Loucy (cell line): ENCODE results near the gene ADCY9.

ENCODE experiments used
- H2AFZ ChIP-seq: fragments of 200-600 bp; sonication (generic); 2 replicates; pipeline ENCODE4 v1.6.0; 2016; ENCODE audit warnings: antibody characterized with exemption, mild to moderate bottlenecking, low read length, moderate library complexity
- H3F3A ChIP-seq: fragments of 200-600 bp; 2 replicates; pipeline ENCODE4 v1.6.0; 2016; ENCODE audit warnings: antibody characterized with exemption, low read depth, mild to moderate bottlenecking
- H3K27me3 ChIP-seq: fragments of 200-600 bp; sonication (generic); 2 replicates; pipeline ENCODE4 v1.6.1; 2014; ENCODE audit warnings: low read length, mild to moderate bottlenecking; ENCODE audit not compliant: insufficient read depth, poor library complexity, severe bottlenecking
- H3K36me3 ChIP-seq: fragments of 200-600 bp; sonication (generic); 2 replicates; pipeline ENCODE4 v1.6.1; 2016; ENCODE audit warnings: low read length; ENCODE audit not compliant: insufficient read depth
- H3K4me1 ChIP-seq: fragments of 200-600 bp; sonication (generic); 2 replicates; pipeline ENCODE4 v1.5.1; 2014; ENCODE audit warnings: low read length, mild to moderate bottlenecking; ENCODE audit not compliant: insufficient read depth, poor library complexity, severe bottlenecking
- H3K4me2 ChIP-seq: fragments of 200-600 bp; sonication (generic); 2 replicates; pipeline ENCODE4 v1.6.0; 2014; ENCODE audit warnings: antibody characterized with exemption, low read length, low read depth, mild to moderate bottlenecking; ENCODE audit not compliant: poor library complexity, severe bottlenecking
- H3K4me3 ChIP-seq: fragments of 200-600 bp; sonication (generic); 2 replicates; pipeline ENCODE4 v1.5.1; 2014; ENCODE audit warnings: low read length, mild to moderate bottlenecking, mixed read lengths; ENCODE audit not compliant: poor library complexity, severe bottlenecking
- H3K79me2 ChIP-seq: fragments of 200-600 bp; sonication (generic); 2 replicates; pipeline ENCODE4 v1.6.1; 2014; ENCODE audit warnings: low read length; ENCODE audit not compliant: insufficient read depth
- H3K9ac ChIP-seq: fragments of 200-600 bp; sonication (generic); 2 replicates; pipeline ENCODE4 v1.6.0; 2014; ENCODE audit warnings: mild to moderate bottlenecking, low read depth, low read length, moderate library complexity; ENCODE audit not compliant: poor library complexity, severe bottlenecking
- H3K9me2 ChIP-seq: fragments of 200-600 bp; sonication (generic); replicated peaks from 2 replicates; pipeline ENCODE4 v1.6.1; 2016; ENCODE audit warnings: low read depth, low read length, mixed read lengths
- H3K9me3 ChIP-seq: fragments of 200-600 bp; sonication (generic); 2 replicates; pipeline ENCODE4 v1.6.1; 2014; ENCODE audit warnings: mild to moderate bottlenecking, antibody characterized with exemption, low read length, low read depth; ENCODE audit not compliant: insufficient read depth
- H4K20me1 ChIP-seq: fragments of 200-600 bp; sonication (generic); 2 replicates; pipeline ENCODE4 v1.6.0; 2014; ENCODE audit warnings: antibody characterized with exemption, low read length, mild to moderate bottlenecking; ENCODE audit not compliant: insufficient read depth, poor library complexity, severe bottlenecking
- EZH2phosphoT487 ChIP-seq: fragments of 200-600 bp; IDR thresholded peaks from 2 replicates; pipeline ENCODE4 v1.6.1; 2018; ENCODE audit warnings: antibody characterized with exemption, mild to moderate bottlenecking, moderate library complexity, borderline replicate concordance
- TF ChIP-seq, protein P1 (sequence below): fragments of 200-600 bp; sonication (generic); conservative IDR thresholded peaks from 2 replicates; pipeline ENCODE4 v1.5.1; 2014; ENCODE audit warnings: mild to moderate bottlenecking, antibody characterized with exemption, low read length

The ADCY9 gene

DNA sequence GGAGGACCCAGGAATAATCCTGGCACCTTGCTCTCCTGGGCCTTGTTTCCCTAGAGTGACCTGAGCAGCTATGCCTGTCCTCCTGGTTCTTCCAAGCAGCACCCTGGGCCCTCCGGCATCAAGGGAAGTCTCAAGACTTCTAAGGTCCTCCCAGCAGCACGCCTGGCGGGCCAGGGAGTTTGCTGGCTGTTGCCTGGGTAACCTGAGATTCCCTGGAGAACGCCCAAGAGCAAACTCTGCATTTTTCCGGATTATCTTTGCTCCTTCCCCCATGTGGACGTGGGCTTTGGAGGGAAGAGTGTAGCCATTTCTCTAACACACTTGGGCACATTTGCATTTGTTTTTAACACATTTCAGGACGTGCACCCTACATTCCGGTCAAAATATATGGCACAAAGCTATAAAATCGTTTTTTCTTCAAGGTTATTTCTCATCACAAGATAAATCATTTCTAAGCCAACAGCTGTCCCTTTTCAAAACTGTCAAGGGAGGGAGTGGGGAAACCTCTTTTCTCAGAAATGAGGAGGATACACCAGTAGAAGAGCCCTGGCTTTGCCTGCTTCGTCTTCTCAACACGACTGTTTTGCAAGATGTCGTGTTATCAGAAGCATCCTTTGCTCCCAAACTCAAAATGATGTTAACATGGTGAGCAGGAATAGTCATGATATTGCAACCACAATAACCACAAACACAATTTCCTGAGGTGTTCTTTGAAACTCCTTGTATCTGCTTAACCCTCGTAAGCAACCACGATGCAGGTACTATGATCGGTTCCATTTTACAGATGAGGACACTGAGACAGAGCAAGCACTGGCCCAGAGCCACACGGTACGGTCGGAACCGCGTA lies 116.5 kb downstream of the ADCY9 start:
- no peaks in the 10 kb centered on the region for H4K20me1 ChIP-seq
- H3K9ac ChIP-seq = no peak overlapping the region
- H3K4me2 ChIP-seq = no peak overlapping the region
- no peaks in the 10 kb centered on the region for H3K9me3 ChIP-seq
- no peaks in the 10 kb centered on the region for H3K4me1 ChIP-seq
- no peak overlapping the region for H3K4me3 ChIP-seq
- no peaks in the 10 kb centered on the region for H3K27me3 ChIP-seq
- no peaks in the 10 kb centered on the region for H3K36me3 ChIP-seq
- no peak overlapping the region for H2AFZ ChIP-seq
- no peaks in the 10 kb centered on the region for H3K9me2 ChIP-seq
- H3F3A ChIP-seq = no peaks in the 10 kb centered on the region
- TF ChIP-seq, protein P1, sequence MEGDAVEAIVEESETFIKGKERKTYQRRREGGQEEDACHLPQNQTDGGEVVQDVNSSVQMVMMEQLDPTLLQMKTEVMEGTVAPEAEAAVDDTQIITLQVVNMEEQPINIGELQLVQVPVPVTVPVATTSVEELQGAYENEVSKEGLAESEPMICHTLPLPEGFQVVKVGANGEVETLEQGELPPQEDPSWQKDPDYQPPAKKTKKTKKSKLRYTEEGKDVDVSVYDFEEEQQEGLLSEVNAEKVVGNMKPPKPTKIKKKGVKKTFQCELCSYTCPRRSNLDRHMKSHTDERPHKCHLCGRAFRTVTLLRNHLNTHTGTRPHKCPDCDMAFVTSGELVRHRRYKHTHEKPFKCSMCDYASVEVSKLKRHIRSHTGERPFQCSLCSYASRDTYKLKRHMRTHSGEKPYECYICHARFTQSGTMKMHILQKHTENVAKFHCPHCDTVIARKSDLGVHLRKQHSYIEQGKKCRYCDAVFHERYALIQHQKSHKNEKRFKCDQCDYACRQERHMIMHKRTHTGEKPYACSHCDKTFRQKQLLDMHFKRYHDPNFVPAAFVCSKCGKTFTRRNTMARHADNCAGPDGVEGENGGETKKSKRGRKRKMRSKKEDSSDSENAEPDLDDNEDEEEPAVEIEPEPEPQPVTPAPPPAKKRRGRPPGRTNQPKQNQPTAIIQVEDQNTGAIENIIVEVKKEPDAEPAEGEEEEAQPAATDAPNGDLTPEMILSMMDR = no peak
- TF ChIP-seq EZH2phosphoT487 = no peak
- H3K79me2 ChIP-seq = no peaks in the 10 kb centered on the region

- no peak for TF ChIP-seq EZH2phosphoT487
- TF ChIP-seq, protein P1 = no peak
- no peaks in the 10 kb centered on the region for H3F3A ChIP-seq
- no peaks in the 10 kb centered on the region for H3K9me2 ChIP-seq
- H3K36me3 ChIP-seq = no peaks in the 10 kb centered on the region
- no peaks in the 10 kb centered on the region for H3K27me3 ChIP-seq
- H3K4me1 ChIP-seq = no peaks in the 10 kb centered on the region
- H3K4me3 ChIP-seq = no peak overlapping the region
- H4K20me1 ChIP-seq = no peaks in the 10 kb centered on the region
- H3K4me2 ChIP-seq = no peak overlapping the region
- H2AFZ ChIP-seq = no peak overlapping the region
- no peaks in the 10 kb centered on the region for H3K79me2 ChIP-seq
- H3K9ac ChIP-seq = no peak overlapping the region
- H3K9me3 ChIP-seq = no peaks in the 10 kb centered on the region
Observed at GRCh38 chr16:3998793-3999478, 117.3 kb downstream of the ADCY9 start.

DNA sequence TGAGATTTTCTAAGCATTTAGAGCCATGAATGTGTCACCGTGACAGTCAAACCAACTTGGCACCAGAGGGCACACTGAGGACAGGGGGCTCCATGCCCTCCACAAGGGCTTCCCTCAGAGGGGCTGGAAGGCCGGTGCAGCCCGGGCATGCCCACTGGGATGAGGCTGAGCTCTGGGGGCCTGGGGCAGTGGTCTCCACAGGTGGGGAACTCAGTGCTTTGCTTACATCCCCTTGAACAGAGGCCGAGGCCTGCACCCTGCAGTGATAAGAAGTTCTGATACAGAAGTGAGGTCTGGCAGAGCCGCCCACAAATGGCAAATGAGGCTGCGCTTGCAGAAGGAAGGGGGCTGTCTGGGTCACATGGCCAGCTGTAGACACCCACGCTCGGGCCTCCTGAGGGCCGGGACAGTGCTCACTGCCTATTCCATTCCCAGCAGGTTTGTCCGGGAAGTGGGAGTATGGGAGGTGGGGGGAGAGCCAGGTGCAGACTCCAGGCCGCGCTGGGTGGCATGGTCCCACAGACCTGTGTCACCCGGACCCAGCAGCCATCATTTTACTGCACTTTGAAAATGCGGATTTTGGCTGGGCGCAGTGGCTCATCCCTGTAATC lies 118.9 kb downstream of the ADCY9 start:
- no peaks in the 10 kb centered on the region for H3K9me2 ChIP-seq
- H3F3A ChIP-seq = no peaks in the 10 kb centered on the region
- no peaks in the 10 kb centered on the region for H3K27me3 ChIP-seq
- no peaks in the 10 kb centered on the region for H4K20me1 ChIP-seq
- no peaks in the 10 kb centered on the region for H3K9me3 ChIP-seq
- H3K9ac ChIP-seq = no peak overlapping the region
- no peak overlapping the region for H3K4me3 ChIP-seq
- no peaks in the 10 kb centered on the region for H3K4me1 ChIP-seq
- no peaks in the 10 kb centered on the region for H3K36me3 ChIP-seq
- H2AFZ ChIP-seq = no peak overlapping the region
- H3K4me2 ChIP-seq = no peak overlapping the region
- TF ChIP-seq, protein P1 = no peak
- no peak for TF ChIP-seq EZH2phosphoT487
- no peaks in the 10 kb centered on the region for H3K79me2 ChIP-seq
